Measurements from ENCODE around the gene MAP2K5. TPM values are rescaled to one million over a fixed set of nuclear protein-coding genes. Genes with fewer than 3 reads are reported as not detected.
"Not testable (repeated sequence)": the region's sequence is repeated elsewhere in the genome, so short reads cannot be mapped to it uniquely, and the experiment has no call there.

Gene MAP2K5
- total RNA-seq, 1 experiment from 2014 or later: 22.2 TPM

DNA sequence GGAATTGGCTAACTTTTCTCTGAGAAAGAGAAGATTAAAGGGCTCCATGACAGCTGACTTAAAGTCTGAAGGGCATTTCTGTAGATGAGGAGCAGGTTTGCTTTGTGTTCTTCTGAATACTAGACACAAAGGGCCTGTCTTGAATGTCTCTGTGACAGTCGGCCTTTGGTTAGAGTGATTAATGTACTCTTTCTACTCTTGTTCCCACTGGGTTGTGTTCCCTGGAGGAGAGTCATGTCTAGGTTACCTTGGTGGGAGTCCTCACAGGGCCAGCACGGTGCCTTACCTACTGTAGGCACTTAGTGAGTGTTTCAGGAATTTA is 66.1 kb downstream of the MAP2K5 start:
- H3K27ac Mint-ChIP-seq (ENCODE audit: unreplicated experiment): no peak overlapping the region
- no peak overlapping the region for H3K4me3 Mint-ChIP-seq (ENCODE audit: low read depth, unreplicated experiment)
- TF ChIP-seq, protein P1, sequence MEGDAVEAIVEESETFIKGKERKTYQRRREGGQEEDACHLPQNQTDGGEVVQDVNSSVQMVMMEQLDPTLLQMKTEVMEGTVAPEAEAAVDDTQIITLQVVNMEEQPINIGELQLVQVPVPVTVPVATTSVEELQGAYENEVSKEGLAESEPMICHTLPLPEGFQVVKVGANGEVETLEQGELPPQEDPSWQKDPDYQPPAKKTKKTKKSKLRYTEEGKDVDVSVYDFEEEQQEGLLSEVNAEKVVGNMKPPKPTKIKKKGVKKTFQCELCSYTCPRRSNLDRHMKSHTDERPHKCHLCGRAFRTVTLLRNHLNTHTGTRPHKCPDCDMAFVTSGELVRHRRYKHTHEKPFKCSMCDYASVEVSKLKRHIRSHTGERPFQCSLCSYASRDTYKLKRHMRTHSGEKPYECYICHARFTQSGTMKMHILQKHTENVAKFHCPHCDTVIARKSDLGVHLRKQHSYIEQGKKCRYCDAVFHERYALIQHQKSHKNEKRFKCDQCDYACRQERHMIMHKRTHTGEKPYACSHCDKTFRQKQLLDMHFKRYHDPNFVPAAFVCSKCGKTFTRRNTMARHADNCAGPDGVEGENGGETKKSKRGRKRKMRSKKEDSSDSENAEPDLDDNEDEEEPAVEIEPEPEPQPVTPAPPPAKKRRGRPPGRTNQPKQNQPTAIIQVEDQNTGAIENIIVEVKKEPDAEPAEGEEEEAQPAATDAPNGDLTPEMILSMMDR (IDR thresholded peaks at IDR 0.05; ENCODE audit: unreplicated experiment): no peak
- no TSS peak for BruUV-seq (replicated peaks)
- CTCF ChIA-PET: no interaction called here
- DNase-seq: no peak
- no peaks in the 10 kb centered on the region for H3K36me3 Mint-ChIP-seq (ENCODE audit: insufficient read depth, unreplicated experiment)
- H3K27me3 Mint-ChIP-seq (ENCODE audit: unreplicated experiment): no peaks in the 10 kb centered on the region
- H3K4me1 Mint-ChIP-seq (ENCODE audit: low read depth, unreplicated experiment): no peaks in the 10 kb centered on the region
- intact Hi-C loops (cut with micrococcal nuclease; ENCODE audit: unreplicated experiment): no loop called here
- no peaks in the 10 kb centered on the region for H3K9me3 Mint-ChIP-seq (ENCODE audit: low read depth, unreplicated experiment)

DNA sequence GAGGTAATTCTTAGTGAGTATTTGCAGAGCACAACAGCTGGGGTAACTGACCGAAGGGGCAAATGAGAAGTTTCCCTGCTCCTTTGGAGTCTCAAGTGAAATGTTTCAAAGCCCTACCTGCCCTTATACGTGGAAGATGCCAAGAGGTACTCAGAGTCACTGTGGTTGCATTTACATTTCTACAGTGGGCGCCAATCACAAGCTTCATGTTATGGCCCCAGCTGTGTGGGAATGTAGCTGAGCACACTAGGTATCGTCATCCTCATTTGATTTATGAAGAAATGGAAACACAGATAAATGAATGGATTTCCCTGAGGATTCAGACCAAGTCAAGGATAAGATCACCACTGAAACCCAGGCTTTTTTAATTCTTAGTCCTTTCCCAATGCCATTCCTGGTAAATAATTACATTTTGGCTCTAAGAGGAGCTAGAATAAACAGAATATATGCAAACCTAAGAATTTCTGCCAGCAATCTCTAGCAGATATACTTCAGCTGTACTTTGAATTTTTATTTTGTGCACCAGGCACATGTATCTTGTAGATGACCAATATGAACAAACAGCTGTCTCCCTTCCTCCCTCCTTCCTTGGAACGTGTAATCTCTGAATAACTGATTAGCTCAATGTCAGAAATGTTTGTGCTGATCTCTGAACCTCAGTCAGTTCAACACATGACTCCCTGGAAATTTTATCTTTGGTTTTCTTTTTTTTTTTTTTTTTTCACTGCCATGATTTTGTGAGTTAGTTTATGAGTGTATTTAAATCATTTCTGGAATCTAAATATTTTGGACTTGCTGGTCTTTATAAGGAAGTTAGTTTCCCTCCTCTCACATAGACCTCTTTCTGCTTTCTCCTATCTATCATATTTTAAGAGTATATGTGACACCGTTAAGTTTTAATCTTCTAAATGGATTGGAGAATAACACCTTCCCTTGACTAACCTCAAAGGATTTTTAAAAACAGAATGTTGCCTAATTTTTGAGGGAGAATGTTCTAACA is 69.2 kb downstream of the MAP2K5 start:
- intact Hi-C loops (cut with micrococcal nuclease; ENCODE audit: unreplicated experiment): no loop called here
- Mint-ChIP-seq H3K27ac (ENCODE audit: unreplicated experiment) (no peak overlapping the region), H3K4me3 (ENCODE audit: low read depth, unreplicated experiment) (no peak overlapping the region), H3K27me3 (ENCODE audit: unreplicated experiment) (no peaks in the 10 kb centered on the region), H3K4me1 (ENCODE audit: low read depth, unreplicated experiment) (no peaks in the 10 kb centered on the region), H3K9me3 (ENCODE audit: low read depth, unreplicated experiment) (no peaks in the 10 kb centered on the region), H3K36me3 (ENCODE audit: insufficient read depth, unreplicated experiment) (no peaks in the 10 kb centered on the region)
- CTCF ChIA-PET: no interaction called here
- TF ChIP-seq, protein P1 (IDR thresholded peaks at IDR 0.05; ENCODE audit: unreplicated experiment): no peak
- no TSS peak for BruUV-seq (replicated peaks)
- DNase-seq: no peak

DNA sequence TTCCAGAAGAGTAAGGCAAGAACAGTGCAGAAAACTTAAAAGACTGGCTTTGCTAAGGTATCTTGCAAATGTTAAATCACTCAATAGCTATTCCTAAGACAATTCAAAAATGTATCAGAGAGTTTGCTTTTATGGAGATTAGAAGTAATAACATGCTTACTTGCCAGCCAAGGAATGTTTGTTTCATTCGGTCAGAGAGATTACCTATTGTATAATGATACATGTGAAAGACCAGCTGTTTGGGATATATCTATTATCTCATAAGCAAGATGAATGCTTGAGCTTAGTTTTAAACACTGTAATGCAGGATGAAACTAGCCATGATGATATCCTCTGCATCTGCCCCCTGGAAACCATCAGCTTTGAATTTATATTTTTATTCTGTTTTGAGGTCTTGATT is 70.7 kb downstream of the MAP2K5 start:
- Mint-ChIP-seq H3K4me1 (ENCODE audit: low read depth, unreplicated experiment) (no peaks in the 10 kb centered on the region), H3K9me3 (ENCODE audit: low read depth, unreplicated experiment) (no peaks in the 10 kb centered on the region), H3K4me3 (ENCODE audit: low read depth, unreplicated experiment) (no peak overlapping the region), H3K27ac (ENCODE audit: unreplicated experiment) (no peak overlapping the region), H3K27me3 (ENCODE audit: unreplicated experiment) (no peaks in the 10 kb centered on the region), H3K36me3 (ENCODE audit: insufficient read depth, unreplicated experiment) (no peaks in the 10 kb centered on the region)
- intact Hi-C loops (cut with micrococcal nuclease; ENCODE audit: unreplicated experiment): no loop called here
- DNase-seq: no peak
- BruUV-seq (replicated peaks): no TSS peak
- CTCF ChIA-PET: interaction anchor here (0.6 kb wide), 1 partner anchor 355 kb away, joined by 4 read pairs; no protein-coding TSS in a partner anchor
- TF ChIP-seq, protein P1 (IDR thresholded peaks at IDR 0.05; ENCODE audit: unreplicated experiment): no peak

DNA sequence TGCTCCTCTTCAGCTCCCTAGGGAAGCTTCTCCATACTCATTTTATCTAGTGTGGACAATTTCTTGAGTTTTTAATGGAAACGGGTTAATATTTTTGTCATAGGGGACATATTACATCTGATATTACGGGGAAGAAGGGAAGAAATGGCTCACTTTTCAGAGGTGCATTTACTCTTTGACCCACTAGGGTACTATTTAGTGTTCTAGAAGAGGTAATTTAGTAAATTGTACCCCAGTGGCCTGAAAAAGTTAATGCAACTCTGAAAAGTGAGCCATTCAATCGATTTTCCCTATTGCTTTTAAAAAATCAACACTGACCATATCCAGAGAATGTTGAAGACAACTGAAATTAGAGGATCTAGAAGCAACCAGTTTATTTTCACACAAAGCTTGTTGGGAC is 71.2 kb downstream of the MAP2K5 start:
- no peak for DNase-seq
- Mint-ChIP-seq H3K4me3 (ENCODE audit: low read depth, unreplicated experiment) (no peak overlapping the region), H3K27ac (ENCODE audit: unreplicated experiment) (no peak overlapping the region), H3K27me3 (ENCODE audit: unreplicated experiment) (no peaks in the 10 kb centered on the region), H3K36me3 (ENCODE audit: insufficient read depth, unreplicated experiment) (no peaks in the 10 kb centered on the region), H3K9me3 (ENCODE audit: low read depth, unreplicated experiment) (no peaks in the 10 kb centered on the region), H3K4me1 (ENCODE audit: low read depth, unreplicated experiment) (no peaks in the 10 kb centered on the region)
- TF ChIP-seq, protein P1 (IDR thresholded peaks at IDR 0.05; ENCODE audit: unreplicated experiment): no peak
- intact Hi-C loops (cut with micrococcal nuclease; ENCODE audit: unreplicated experiment): no loop called here
- BruUV-seq (replicated peaks): no TSS peak
- CTCF ChIA-PET: interaction anchor here (0.5 to 0.6 kb wide), 3 partner anchors 9 to 808 kb away, joined by 3 to 7 read pairs (median 4); no protein-coding TSS in a partner anchor

DNA sequence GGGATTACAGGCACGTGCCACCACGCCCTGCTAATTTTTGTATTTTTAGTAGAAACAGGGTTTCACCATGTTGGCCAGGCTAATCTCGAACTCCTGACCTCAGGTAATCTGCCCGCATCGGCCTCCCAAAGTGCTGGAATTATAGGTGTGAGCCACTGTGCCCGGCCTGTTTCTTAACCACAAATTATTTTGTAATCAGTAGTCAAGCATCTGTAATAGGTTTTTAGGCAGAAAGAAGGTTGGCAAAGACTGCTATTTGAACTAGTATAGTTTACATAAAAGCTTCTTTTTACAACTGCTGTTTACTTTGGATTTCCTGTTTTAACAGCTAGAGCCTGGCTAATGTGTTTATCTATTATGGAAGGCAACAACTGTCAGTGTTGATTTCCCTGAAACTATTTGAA is 72.6 kb downstream of the MAP2K5 start:
- H3K27ac Mint-ChIP-seq (ENCODE audit: unreplicated experiment); BruUV-seq (replicated peaks); H3K9me3 Mint-ChIP-seq (ENCODE audit: low read depth, unreplicated experiment); H3K36me3 Mint-ChIP-seq (ENCODE audit: insufficient read depth, unreplicated experiment); H3K27me3 Mint-ChIP-seq (ENCODE audit: unreplicated experiment); intact Hi-C loops (cut with micrococcal nuclease; ENCODE audit: unreplicated experiment); DNase-seq; CTCF ChIA-PET; H3K4me1 Mint-ChIP-seq (ENCODE audit: low read depth, unreplicated experiment); H3K4me3 Mint-ChIP-seq (ENCODE audit: low read depth, unreplicated experiment): not testable (repeated sequence)

All from Calu3 (cell line).